Heart left ventricle (tissue), 13 donors: ENCODE measurements around the gene OS9.
"Not testable (repeated sequence)": the region's sequence is repeated elsewhere in the genome, so short reads cannot be mapped to it uniquely, and the experiment has no call there.

Source experiments
- POLR2A ChIP-seq, 2 donors: fragments of 450-650 bp; IDR thresholded peaks; one replicate each; pipeline ENCODE4 v1.6.1; 2017; ENCODE audit warnings: antibody characterized with exemption in 2 of 2, mild to moderate bottlenecking in 2 of 2, moderate library complexity in 2 of 2
- TF ChIP-seq, protein P1 (sequence below), 12 donors: fragments of 200-600 bp; sonication (generic) in 4 of 12; IDR thresholded peaks; one replicate each; pipeline versions ENCODE4 v1.5.0 to v1.8.0; 2018 to 2022; ENCODE audit warnings: antibody characterized with exemption in 12 of 12, mild to moderate bottlenecking in 5 of 12
- donor health status: ischemic (EF 13 %, LVEDD 7.1; RV severe dilation, severe dysfunction).
- donor health status: DM: no; HTN: yes; CAD: no.
- donor health status: DM: no; HTN: no; CAD: no.
- donor health status: ischemic (EF 25% LVEDD 6.9; RV normal size, moderate dysfunction).
- donor health status: ischemic (EF 25% LVEDD 5.7; RV mildly dilated, moderate dysfunction).
- donor health status: ischemic (EF 35%, LVEDD 5.7; RV mildly dilated, moderate dysfunction).
- donor health status: nonischemic (EF 11% LVEDD 7.7; RV severe dilation, severe dysfunction).
- donor health status: DM: yes; HTN: yes; CAD: no.
- donor health status: PGD.
- donor health status: ischemic (EF 29% LVEDD 5.4; RV normal size, mild dysfunction).
- donor health status: nonischemic (EF 23%, LVEDD 6.1; RV moderate dilation, normal function).

DNA sequence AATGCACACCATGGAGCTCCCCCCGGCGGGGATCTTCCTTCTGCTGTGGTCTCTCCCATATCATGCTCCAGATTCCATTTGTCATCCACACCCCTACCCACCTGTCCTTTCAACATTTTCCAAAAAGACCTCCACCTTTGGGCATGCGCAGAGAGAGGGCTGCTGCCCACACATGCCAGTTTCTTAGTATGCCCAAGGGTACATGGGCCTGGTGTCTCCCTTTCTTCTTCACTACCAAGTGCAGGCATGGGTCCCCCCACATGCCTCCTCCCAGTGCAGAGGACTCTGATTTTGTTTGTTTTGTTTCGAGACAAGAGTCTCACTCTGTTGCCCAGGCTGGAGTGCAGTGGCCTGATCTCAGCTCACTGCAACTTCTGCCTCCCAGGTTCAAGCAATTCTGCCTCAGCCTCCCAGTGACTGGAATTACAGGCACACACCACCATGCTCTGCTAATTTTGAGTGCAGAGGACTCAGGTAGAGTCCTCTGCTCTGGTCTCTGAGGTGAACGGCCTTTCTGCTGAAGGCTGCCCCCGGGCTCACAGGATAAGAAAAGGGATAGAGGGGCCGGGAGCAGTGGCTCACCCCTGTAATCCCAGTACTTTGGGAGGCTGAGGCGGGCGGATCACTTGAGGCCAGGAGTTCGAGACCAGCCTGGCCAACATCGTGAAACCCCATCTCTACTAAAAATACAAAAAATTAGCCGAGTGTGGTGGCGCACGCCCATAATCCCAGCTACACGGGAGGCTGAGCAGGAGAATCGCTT, 28.1 kb downstream of the OS9 start:
- TF ChIP-seq, protein P1, sequence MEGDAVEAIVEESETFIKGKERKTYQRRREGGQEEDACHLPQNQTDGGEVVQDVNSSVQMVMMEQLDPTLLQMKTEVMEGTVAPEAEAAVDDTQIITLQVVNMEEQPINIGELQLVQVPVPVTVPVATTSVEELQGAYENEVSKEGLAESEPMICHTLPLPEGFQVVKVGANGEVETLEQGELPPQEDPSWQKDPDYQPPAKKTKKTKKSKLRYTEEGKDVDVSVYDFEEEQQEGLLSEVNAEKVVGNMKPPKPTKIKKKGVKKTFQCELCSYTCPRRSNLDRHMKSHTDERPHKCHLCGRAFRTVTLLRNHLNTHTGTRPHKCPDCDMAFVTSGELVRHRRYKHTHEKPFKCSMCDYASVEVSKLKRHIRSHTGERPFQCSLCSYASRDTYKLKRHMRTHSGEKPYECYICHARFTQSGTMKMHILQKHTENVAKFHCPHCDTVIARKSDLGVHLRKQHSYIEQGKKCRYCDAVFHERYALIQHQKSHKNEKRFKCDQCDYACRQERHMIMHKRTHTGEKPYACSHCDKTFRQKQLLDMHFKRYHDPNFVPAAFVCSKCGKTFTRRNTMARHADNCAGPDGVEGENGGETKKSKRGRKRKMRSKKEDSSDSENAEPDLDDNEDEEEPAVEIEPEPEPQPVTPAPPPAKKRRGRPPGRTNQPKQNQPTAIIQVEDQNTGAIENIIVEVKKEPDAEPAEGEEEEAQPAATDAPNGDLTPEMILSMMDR (IDR thresholded peaks at IDR 0.05) = not testable (repeated sequence)
- TF ChIP-seq POLR2A (IDR thresholded peaks at IDR 0.05) = not testable (repeated sequence)
